Suprapubic skin (tissue), 4 donors: Measurements from ENCODE around the gene MYNN. TPM values are rescaled to one million over a fixed set of nuclear protein-coding genes. Genes with fewer than 3 reads are reported as not detected.
"Not testable (repeated sequence)": the region's sequence is repeated elsewhere in the genome, so short reads cannot be mapped to it uniquely, and the experiment has no call there.

Experiments
- DNase-seq, 2 donors: peaks; one replicate each; pipeline ENCODE4 v3.0.0-alpha.2; 2019; ENCODE audit warnings: low spot score in 2 of 2
- H3K27ac ChIP-seq: fragments of 200-600 bp; sonication (generic); one replicate; pipeline ENCODE4 v1.5.1; 2019
- H3K27me3 ChIP-seq: fragments of 200-600 bp; sonication (generic); one replicate; pipeline ENCODE4 v1.5.1; 2019
- H3K36me3 ChIP-seq: fragments of 200-600 bp; sonication (generic); one replicate; pipeline ENCODE4 v1.5.1; 2019
- H3K4me1 ChIP-seq: fragments of 200-600 bp; sonication (generic); one replicate; pipeline ENCODE4 v1.5.1; 2019
- H3K4me3 ChIP-seq: fragments of 200-600 bp; sonication (generic); one replicate; pipeline ENCODE4 v1.5.1; 2019; ENCODE audit warnings: mild to moderate bottlenecking
- H3K9me3 ChIP-seq: fragments of 200-600 bp; sonication (generic); one replicate; pipeline ENCODE4 v1.5.1; 2019
- EP300 ChIP-seq: sonication (generic); formaldehyde crosslinking; IDR thresholded peaks from one replicate; pipeline ENCODE4 v1.6.1; 2017; ENCODE audit warnings: antibody characterized with exemption
- POLR2A ChIP-seq, 2 donors: fragments of 450-650 bp; IDR thresholded peaks; one replicate each; pipeline ENCODE4 v1.6.1; 2017; ENCODE audit warnings: antibody characterized with exemption in 2 of 2, mild to moderate bottlenecking in 2 of 2, moderate library complexity in 2 of 2
- POLR2AphosphoS5 ChIP-seq, 3 donors: sonication (generic); formaldehyde crosslinking; IDR thresholded peaks; one replicate each; pipeline ENCODE4 v1.6.1; 2017; ENCODE audit warnings: antibody characterized with exemption in 3 of 3
- WGBS: methylation state at CpG from one replicate; pipeline ENCODE4 v1.1.5; 2018; 5-methylcytosine and 5-hydroxymethylcytosine counted together
- total RNA-seq, 4 donors: library from RNA; depleted of rRNA; stranded (reverse); fragments of >200 nt; gene quantifications; one replicate each; pipeline ENCODE4 v1.1.0, GENCODE V29; 2016
- TF ChIP-seq, protein P1 (sequence below), 2 donors: fragments of 200-600 bp in 1 of 2; fragments of 450-650 bp in 1 of 2; sonication (generic) in 1 of 2; IDR thresholded peaks; one replicate each; pipeline ENCODE4 v1.5.1; 2016 to 2019; ENCODE audit warnings: antibody characterized with exemption in 2 of 2, mild to moderate bottlenecking in 1 of 2, moderate library complexity in 1 of 2

Gene MYNN
- 10 to 100 TPM; 13.6 to 19.2 (median 18.0) TPM for total RNA-seq

DNA sequence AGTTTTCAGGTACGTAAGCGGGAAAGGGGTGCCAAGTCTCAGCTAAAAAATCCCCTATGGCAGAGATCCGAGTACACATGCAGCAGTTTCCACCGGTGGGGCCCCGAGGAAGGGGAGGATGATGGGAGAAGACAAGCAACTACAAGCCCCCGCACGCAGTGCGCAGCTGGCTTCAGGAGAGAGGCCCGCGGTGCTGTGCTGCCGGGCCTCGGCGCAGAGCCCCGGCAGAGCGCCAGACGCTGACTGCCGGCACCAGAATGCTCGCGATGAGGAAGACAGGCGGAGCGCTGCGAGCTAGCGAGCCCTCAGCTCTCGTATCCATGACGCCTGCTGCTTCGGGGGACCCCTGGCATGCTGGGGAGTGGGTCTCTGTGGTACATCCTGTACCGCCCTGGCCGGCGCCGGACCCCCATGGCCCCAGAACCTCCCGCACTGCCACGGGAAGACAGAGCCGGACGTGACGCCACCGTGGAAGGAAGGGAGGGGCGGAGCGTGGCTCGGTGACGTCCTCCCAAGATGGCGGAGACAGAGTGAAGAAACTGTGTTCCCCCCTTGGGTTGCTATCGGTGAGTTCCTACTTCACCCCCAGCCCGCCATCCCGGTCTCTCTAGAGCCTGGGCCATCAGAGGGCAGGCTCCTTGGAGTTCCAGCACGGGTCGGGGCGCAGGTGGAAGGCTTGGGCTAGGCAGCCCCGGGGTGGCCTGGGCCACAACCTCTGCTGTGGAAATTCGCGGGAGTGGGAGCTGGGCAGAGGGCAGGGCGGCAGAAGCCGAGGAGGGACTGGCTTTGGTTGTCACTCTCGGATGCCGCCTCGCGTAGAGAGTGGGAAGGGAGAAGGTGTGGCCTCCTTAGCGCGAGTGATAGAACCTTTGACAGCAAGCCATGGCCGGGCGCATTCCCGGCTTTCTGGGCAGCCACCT is at the start of gene MYNN:
MYNN (plus strand) TSS at position 500 of the 920 bp plus-strand sequence. CDS start 900 bp downstream, outside the sequence.
- H3K27ac ChIP-seq: peak within 1 kb of the TSS; percentile 99
- WGBS: under 1% methylated on average over 18 of the region's 61 CpGs
- peak; percentile 95 to 98 for TF ChIP-seq POLR2A (IDR thresholded peaks at IDR 0.05)
- peak; percentile 95 to 98 (median 96) for TF ChIP-seq POLR2AphosphoS5 (IDR thresholded peaks at IDR 0.05)
- TF ChIP-seq, protein P1, sequence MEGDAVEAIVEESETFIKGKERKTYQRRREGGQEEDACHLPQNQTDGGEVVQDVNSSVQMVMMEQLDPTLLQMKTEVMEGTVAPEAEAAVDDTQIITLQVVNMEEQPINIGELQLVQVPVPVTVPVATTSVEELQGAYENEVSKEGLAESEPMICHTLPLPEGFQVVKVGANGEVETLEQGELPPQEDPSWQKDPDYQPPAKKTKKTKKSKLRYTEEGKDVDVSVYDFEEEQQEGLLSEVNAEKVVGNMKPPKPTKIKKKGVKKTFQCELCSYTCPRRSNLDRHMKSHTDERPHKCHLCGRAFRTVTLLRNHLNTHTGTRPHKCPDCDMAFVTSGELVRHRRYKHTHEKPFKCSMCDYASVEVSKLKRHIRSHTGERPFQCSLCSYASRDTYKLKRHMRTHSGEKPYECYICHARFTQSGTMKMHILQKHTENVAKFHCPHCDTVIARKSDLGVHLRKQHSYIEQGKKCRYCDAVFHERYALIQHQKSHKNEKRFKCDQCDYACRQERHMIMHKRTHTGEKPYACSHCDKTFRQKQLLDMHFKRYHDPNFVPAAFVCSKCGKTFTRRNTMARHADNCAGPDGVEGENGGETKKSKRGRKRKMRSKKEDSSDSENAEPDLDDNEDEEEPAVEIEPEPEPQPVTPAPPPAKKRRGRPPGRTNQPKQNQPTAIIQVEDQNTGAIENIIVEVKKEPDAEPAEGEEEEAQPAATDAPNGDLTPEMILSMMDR (IDR thresholded peaks at IDR 0.05): peak in 1 of 2 donors; percentile 27
- TF ChIP-seq EP300: no peak
- peak within 1 kb of the TSS; percentile 74 for H3K4me3 ChIP-seq
- H3K36me3 ChIP-seq: peaks cover 13% of the 10 kb centered on the region
- H3K4me1 ChIP-seq: peaks cover 26% of the 10 kb centered on the region
- H3K9me3 ChIP-seq: no peaks in the 10 kb centered on the region
- no peaks in the 10 kb centered on the region for H3K27me3 ChIP-seq
- DNase-seq: peak; percentile 96

- H3K9me3 ChIP-seq: peaks cover 11% of the 10 kb centered on the region
- not testable (repeated sequence) for H3K4me3 ChIP-seq, H3K27me3 ChIP-seq, H3K27ac ChIP-seq, DNase-seq, H3K4me1 ChIP-seq, H3K36me3 ChIP-seq
Observed at GRCh38 chr3:169731857-169732256, 41.3 kb upstream of the MYNN start.

DNA sequence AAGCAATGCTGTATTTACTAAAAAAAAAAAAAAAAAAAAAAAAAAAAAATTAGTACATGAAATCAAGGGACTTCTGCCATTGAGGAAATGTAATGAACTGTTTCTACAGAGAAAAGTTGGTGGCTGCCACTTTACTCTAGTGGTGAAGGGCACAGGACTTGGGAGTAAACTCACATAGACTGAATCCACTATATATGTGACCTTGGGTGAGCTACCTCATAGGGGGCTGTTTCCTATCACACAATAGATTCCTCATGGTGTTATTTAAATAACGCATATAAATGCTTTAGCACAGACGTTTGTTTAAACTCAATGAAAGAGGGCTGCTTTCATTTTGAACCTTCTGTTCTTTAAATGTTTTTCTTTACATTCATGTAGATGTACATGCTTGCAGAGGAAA is 34.1 kb upstream of the MYNN start:
- no peak overlapping the region for H3K4me3 ChIP-seq
- 63% methylated on average over 2 of the region's 2 CpGs for WGBS
- TF ChIP-seq POLR2AphosphoS5 (IDR thresholded peaks at IDR 0.05) (no peak), EP300 (no peak), POLR2A (IDR thresholded peaks at IDR 0.05) (no peak)
- TF ChIP-seq, protein P1 (IDR thresholded peaks at IDR 0.05): no peak
- no peaks in the 10 kb centered on the region for H3K27me3 ChIP-seq
- DNase-seq: no peak
- no peaks in the 10 kb centered on the region for H3K4me1 ChIP-seq
- no peaks in the 10 kb centered on the region for H3K36me3 ChIP-seq
- H3K27ac ChIP-seq: no peak overlapping the region
- peaks cover 12% of the 10 kb centered on the region for H3K9me3 ChIP-seq

- DNase-seq: no peak
- Histone ChIP-seq H3K4me1 (peaks cover 4% of the 10 kb centered on the region), H3K27me3 (peaks cover 9% of the 10 kb centered on the region), H3K36me3 (no peaks in the 10 kb centered on the region), H3K27ac (no peak overlapping the region), H3K4me3 (no peak overlapping the region), H3K9me3 (no peaks in the 10 kb centered on the region)
- TF ChIP-seq POLR2A (IDR thresholded peaks at IDR 0.05): no peak
- TF ChIP-seq, protein P1 (IDR thresholded peaks at IDR 0.05): no peak
- TF ChIP-seq POLR2AphosphoS5 (IDR thresholded peaks at IDR 0.05): no peak
- no peak for TF ChIP-seq EP300
- 68% methylated on average over 1 of the region's 1 CpG for WGBS
Observed at GRCh38 chr3:169744366-169745054, 28.7 kb upstream of the MYNN start.

DNA sequence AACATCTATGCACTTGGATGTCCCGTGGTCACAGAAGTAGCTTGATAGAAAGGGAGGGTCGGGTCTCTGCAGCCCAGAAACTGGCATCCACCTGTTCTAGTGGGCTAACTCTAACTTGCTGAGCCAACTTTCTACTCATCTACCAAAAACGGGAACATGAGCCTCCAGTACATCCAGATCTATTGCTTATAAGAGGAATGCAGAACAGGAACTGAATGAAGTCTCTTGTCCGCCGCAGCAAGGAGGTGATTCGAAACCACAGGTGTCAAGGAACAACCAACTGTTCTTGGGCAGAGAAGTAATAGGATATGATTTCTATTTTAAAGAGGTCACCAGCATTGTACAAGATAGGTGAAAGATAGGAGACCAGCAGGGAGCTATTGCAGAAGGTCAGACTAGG is 26.3 kb upstream of the MYNN start:
- peaks cover 4% of the 10 kb centered on the region for H3K4me1 ChIP-seq
- H3K9me3 ChIP-seq: no peaks in the 10 kb centered on the region
- TF ChIP-seq, protein P1 (IDR thresholded peaks at IDR 0.05): no peak
- TF ChIP-seq EP300: no peak
- no peak for TF ChIP-seq POLR2A (IDR thresholded peaks at IDR 0.05)
- no peak for TF ChIP-seq POLR2AphosphoS5 (IDR thresholded peaks at IDR 0.05)
- H3K4me3 ChIP-seq: no peak overlapping the region
- no peak for DNase-seq
- no peak overlapping the region for H3K27ac ChIP-seq
- peaks cover 18% of the 10 kb centered on the region for H3K27me3 ChIP-seq
- 77% methylated on average over 6 of the region's 6 CpGs for WGBS
- H3K36me3 ChIP-seq: no peaks in the 10 kb centered on the region
